Esophagus squamous epithelium (tissue), 4 donors: ENCODE data around the gene FREM1.

ENCODE experiments used
- POLR2A ChIP-seq, 4 donors: fragments of 450-650 bp; IDR thresholded peaks; one replicate each; pipeline ENCODE4 v1.6.1; 2017; ENCODE audit warnings: antibody characterized with exemption in 4 of 4, mild to moderate bottlenecking in 4 of 4, moderate library complexity in 3 of 4
- TF ChIP-seq, protein P1 (sequence below), 6 experiments: fragments of 450-650 bp in 4 of 6; fragments of 200-600 bp in 2 of 6; sonication (generic) in 2 of 6; IDR thresholded peaks; one replicate each; pipeline ENCODE4 v1.5.1; 2016 to 2019; ENCODE audit warnings: antibody characterized with exemption in 6 of 6, mild to moderate bottlenecking in 4 of 6, moderate library complexity in 4 of 6

DNA sequence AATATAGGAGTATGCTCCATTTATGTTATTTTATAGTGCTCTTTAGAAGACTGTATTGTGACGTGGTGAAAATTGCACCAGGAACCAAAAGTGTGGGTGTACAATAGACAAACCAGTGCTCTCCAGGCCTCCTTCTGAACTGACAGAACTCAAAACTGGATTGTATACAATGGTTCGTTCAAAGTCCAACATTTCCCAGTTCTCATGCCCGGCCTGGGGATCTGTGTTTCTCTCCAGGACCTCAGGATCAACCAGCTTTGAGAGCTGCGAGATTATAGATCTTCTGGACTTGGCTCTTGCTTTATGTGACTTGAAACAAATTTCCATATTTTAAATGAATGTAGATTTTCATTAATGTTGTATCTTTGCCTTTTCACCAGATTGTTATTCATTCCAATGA is 126.9 kb downstream of the FREM1 start:
- TF ChIP-seq, protein P1, sequence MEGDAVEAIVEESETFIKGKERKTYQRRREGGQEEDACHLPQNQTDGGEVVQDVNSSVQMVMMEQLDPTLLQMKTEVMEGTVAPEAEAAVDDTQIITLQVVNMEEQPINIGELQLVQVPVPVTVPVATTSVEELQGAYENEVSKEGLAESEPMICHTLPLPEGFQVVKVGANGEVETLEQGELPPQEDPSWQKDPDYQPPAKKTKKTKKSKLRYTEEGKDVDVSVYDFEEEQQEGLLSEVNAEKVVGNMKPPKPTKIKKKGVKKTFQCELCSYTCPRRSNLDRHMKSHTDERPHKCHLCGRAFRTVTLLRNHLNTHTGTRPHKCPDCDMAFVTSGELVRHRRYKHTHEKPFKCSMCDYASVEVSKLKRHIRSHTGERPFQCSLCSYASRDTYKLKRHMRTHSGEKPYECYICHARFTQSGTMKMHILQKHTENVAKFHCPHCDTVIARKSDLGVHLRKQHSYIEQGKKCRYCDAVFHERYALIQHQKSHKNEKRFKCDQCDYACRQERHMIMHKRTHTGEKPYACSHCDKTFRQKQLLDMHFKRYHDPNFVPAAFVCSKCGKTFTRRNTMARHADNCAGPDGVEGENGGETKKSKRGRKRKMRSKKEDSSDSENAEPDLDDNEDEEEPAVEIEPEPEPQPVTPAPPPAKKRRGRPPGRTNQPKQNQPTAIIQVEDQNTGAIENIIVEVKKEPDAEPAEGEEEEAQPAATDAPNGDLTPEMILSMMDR (IDR thresholded peaks at IDR 0.05): no peak
- TF ChIP-seq POLR2A (IDR thresholded peaks at IDR 0.05): no peak
